Measurements from ENCODE around the gene DICER1.

DNA sequence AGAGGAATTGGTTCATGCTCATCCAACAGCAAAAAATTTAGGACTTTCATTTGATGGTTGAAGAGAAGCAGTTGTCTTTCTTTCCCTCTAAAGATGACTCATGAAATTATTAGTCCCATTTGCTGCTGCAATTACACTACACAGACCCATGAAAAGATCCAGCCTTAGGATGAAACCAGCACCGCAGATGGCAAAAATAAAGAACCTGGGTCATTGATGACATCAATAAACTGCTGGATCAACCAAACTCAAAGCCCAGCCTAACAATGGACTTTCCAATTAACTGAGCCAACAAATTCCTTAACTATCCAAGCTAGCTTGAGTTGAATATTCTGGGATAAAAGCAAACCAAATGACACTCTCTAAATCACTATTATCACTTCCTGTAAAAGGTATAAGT lies 20.7 kb downstream of the DICER1 start:
- TF ChIP-seq, protein P1, sequence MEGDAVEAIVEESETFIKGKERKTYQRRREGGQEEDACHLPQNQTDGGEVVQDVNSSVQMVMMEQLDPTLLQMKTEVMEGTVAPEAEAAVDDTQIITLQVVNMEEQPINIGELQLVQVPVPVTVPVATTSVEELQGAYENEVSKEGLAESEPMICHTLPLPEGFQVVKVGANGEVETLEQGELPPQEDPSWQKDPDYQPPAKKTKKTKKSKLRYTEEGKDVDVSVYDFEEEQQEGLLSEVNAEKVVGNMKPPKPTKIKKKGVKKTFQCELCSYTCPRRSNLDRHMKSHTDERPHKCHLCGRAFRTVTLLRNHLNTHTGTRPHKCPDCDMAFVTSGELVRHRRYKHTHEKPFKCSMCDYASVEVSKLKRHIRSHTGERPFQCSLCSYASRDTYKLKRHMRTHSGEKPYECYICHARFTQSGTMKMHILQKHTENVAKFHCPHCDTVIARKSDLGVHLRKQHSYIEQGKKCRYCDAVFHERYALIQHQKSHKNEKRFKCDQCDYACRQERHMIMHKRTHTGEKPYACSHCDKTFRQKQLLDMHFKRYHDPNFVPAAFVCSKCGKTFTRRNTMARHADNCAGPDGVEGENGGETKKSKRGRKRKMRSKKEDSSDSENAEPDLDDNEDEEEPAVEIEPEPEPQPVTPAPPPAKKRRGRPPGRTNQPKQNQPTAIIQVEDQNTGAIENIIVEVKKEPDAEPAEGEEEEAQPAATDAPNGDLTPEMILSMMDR (conservative IDR thresholded peaks at IDR 0.05; ENCODE audit: low read length): no peak
- TF ChIP-seq EZH2phosphoT487 (IDR thresholded peaks at IDR 0.05; ENCODE audit: borderline replicate concordance): no peak

All from Loucy (cell line).